AG09309 (cell line): ENCODE measurements around the gene GOLGA6L10.
"Not testable (repeated sequence)": the region's sequence is repeated elsewhere in the genome, so short reads cannot be mapped to it uniquely, and the experiment has no call there.

Experiments
- DNase-seq: peaks from one replicate; pipeline ENCODE4 v3.0.0-alpha.2; 2010; ENCODE audit warnings: low read depth
- H3K4me3 ChIP-seq: 2 replicates; pipeline ENCODE4 v1.5.1; 2011; ENCODE audit warnings: mild to moderate bottlenecking, low read depth, low read length, moderate library complexity; ENCODE audit not compliant: control insufficient read depth
- CTCF ChIP-seq: IDR thresholded peaks from 2 replicates; pipeline ENCODE4 v1.5.1; 2011; ENCODE audit warnings: mild to moderate bottlenecking, low read depth, low read length, inconsistent platforms; ENCODE audit not compliant: insufficient read depth, control insufficient read depth; ENCODE audit errors: missing control alignments

The GOLGA6L10 gene

GRCh38 chr15:82313446-82313845 lies 35.8 kb downstream of the GOLGA6L10 start:
- DNase-seq, result no peak
- H3K4me3 ChIP-seq, result no peak overlapping the region
- TF ChIP-seq CTCF, result no peak

GRCh38 chr15:82312586-82313349 lies 36.5 kb downstream of the GOLGA6L10 start:
- no peak for TF ChIP-seq CTCF
- no peak overlapping the region for H3K4me3 ChIP-seq
- DNase-seq, result no peak

- DNase-seq, result not testable (repeated sequence)
Measured at GRCh38 chr15:82311321-82311720, 38.0 kb downstream of the GOLGA6L10 start.

GRCh38 chr15:82309802-82310201 lies 39.5 kb downstream of the GOLGA6L10 start:
- H3K4me3 ChIP-seq, result no peak overlapping the region
- no peak for TF ChIP-seq CTCF
- no peak for DNase-seq

More at GRCh38 chr15:82311321-82311720, 38.0 kb downstream of the GOLGA6L10 start:
- not testable (repeated sequence) for H3K4me3 ChIP-seq

- no peak for TF ChIP-seq CTCF
- DNase-seq, result no peak
- no peak overlapping the region for H3K4me3 ChIP-seq
Measured at GRCh38 chr15:82307714-82308081, 41.6 kb downstream of the GOLGA6L10 start.

GRCh38 chr15:82306791-82307713 lies 42.2 kb downstream of the GOLGA6L10 start:
- DNase-seq, result no peak
- no peak overlapping the region for H3K4me3 ChIP-seq
- TF ChIP-seq CTCF, result no peak

- TF ChIP-seq CTCF, result no peak
- no peak for DNase-seq
Measured at GRCh38 chr15:82305621-82306048, 43.6 kb downstream of the GOLGA6L10 start.

More at GRCh38 chr15:82305621-82306048, 43.6 kb downstream of the GOLGA6L10 start:
- no peak overlapping the region for H3K4me3 ChIP-seq
